T1000 (cell line): ENCODE data around the gene PLD2.
"Not testable (repeated sequence)": the region's sequence is repeated elsewhere in the genome, so short reads cannot be mapped to it uniquely, and the experiment has no call there.

Source experiments
- DNase-seq: peaks from one replicate; lab custom pipeline; 2025; ENCODE audit warnings: mixed read lengths; lab: John Stamatoyannopoulos, UW

Gene PLD2

GRCh38 chr17:4836221-4836620 is 29.3 kb downstream of the PLD2 start:
- no peak for DNase-seq

DNA sequence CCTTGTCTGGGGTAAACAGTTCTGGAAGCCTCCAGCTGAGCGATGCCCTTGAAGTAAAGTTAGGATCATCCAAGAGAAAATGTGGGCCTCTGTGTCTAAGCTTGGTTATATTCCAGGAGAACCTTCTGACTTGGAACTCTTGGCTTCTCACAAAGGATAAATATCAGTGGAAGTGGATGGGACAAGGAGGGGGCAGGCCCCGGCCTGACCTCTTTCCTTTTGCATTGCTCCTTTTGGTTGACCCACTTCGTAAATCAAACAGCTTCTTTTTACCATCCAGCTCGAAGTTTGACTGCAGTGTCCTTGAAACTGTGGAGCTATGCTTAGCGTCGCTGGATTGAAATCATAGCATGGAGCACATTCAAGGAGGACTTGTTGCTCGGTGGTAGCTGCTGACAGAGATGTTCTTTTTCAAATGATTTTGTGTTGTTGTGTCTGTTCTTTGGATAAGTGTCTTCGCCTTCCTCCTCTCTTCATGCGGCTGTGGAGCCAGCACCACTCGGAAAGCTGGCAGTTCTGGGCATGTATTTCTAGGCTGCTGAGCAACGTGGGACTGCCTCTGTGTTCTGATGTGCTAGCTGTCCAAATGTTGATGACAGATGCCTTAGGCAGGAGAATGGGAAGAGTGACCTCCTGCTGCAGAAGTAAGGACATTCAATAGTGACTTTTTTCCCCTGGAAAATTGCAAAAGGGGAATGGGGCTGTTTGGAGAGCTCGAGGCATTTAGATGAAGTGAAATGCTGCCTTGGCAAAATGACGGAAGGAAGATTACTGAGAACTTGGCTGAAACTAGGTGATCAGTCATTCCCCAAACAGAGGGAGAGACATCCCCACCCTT is 30.7 kb downstream of the PLD2 start:
- no peak for DNase-seq

DNA sequence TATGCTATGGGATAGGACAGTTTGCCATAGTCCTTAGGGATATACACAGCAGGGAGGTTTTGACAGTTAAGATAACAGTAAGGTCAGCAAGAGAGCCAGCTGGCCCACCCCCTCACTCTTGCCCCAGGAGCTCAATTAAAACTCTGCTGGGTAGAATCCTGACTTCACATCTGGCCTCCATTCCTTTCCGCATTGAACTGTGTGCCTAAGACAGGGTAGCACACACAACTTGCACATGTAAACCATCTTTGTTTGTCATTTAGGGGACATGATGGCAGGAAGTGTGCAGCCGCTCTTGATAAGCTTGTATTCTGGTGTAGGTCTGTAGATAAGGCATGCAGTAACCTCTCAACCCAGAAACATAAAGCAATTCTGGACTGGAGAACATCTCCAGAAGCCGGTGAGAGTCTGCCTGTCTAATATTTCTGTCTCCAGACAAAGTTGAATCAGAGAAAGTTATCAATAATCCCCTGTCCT is 31.4 kb downstream of the PLD2 start:
- no peak for DNase-seq

- no peak for DNase-seq
These were observed 32.3 kb downstream of the PLD2 start for GRCh38 chr17:4839221-4839620.

DNA sequence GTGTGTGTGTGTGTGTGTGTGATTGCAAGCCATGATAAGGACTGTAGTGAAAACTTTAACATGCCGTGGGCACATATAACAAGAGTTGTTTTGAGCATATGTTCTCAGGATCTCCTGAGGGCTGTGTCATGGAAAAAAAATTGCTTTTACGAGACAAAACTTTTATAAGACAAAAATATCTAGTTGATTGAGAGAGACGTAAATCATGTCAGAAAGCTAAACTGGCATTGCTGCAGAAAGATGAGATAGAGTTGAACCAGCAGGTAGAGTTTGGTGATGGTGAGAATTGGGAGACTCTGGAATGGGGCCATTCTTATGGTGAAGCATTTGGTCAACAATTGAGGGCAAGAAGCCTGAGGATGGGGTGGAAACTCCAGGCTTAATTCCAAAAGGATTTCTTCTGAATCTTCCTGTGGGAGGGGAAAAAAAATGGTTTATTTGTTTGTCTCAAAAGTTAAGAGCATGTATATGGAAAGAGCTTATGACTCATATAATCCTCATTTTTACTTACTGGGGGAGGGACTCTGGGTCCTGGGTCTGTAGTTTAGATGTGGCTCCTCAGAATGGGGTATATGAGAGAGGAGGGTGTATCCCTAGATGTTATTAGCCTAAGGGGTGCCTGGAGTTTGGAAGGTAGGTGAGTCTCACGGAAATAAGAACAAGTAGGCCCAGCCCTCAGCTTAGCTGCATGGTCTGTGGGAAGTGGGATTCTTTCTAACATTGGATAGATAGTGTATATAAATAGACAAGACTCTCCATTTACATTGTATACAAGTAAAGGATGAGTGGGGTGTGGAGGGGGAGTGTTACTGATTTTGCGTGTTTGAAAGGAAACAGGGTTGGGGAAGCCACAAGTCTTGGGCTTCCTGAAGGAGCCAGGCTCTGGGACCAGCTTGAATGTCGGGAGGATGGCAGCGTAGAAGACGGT is 33.3 kb downstream of the PLD2 start:
- DNase-seq: no peak

DNA sequence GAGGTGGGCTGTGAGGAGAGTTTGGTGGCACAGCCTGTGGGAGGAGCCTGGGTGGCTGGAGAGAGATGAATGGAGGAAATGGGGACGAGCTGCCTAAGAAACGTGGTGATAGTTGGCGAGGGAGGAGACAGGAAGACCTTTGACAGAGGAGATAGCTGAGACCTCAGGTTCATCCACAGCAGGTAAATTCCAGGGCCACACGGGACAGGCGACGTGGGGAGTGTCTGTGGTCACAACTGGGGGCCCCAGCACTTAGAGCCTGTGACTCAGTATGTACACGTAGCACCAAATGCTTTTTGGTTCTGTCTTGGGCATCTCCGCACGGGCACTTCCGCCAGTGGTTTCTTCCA is 33.9 kb downstream of the PLD2 start:
- no peak for DNase-seq

DNA sequence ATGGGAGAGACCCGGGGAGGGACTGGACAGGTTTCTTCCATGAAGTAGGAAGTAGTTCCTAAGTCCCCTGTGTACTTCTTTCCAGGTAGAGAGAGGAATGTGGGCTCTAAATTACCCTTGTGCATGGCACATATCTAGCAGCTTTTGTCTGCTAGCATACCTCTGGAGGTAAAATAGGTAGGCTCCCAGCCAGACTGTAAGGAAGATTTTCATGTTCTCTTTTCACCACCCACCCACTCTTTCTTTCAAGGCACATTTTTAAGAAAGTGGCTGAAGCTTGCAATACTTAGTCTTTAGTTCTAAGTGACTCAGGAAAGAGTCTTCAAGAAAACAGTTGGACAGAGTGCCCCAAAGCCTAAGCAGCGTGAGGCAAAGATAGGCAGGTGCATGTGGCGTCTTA is 35.4 kb downstream of the PLD2 start:
- no peak for DNase-seq

GRCh38 chr17:4843321-4844000 is 36.5 kb downstream of the PLD2 start:
- no peak for DNase-seq

DNA sequence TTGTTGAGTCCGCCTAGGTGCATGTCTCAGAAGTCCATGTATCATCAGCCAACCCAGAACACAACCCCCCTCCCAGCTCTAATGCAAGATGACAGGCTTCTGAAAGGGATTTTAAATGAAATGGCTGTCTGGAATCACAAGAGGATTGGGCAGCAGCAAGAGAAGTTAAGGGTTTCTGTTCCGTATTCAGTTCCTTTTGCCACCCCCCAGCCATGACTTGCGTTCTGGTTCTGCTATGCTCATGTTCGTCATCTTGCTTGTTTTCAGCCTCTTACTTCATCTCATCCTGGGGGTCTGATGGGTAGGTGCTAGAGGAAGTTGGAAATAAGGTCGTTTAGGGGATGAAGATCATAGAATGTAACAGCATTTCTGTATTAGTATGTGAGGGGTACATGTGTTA is 38.2 kb downstream of the PLD2 start:
- DNase-seq: no peak

GRCh38 chr17:4846635-4847390 is 39.9 kb downstream of the PLD2 start:
- no peak for DNase-seq

- no peak for DNase-seq
These were observed 42.1 kb downstream of the PLD2 start for GRCh38 chr17:4849011-4849536.

DNA sequence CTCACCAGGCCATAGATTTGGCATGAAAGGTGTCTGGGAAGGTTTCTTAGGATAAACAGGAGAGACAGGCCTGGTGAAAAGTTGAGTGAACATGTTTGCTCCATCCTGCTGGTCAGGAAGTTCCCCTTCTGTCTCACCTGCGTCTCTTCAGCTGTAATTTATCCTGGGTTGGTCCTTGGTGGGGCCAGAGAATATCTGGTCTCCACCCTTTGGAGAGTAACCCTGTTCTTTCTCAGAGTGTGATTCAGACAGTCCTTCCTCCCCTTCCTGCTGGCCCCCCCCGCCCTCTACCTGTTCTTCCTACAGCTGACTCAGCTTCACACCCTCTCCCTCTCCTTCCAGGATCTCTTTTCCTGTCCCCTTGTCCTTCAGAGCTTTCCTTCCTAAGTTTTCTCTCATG is 43.3 kb downstream of the PLD2 start:
- no peak for DNase-seq

- no peak for DNase-seq
These were observed 44.1 kb downstream of the PLD2 start for GRCh38 chr17:4851084-4851483.

DNA sequence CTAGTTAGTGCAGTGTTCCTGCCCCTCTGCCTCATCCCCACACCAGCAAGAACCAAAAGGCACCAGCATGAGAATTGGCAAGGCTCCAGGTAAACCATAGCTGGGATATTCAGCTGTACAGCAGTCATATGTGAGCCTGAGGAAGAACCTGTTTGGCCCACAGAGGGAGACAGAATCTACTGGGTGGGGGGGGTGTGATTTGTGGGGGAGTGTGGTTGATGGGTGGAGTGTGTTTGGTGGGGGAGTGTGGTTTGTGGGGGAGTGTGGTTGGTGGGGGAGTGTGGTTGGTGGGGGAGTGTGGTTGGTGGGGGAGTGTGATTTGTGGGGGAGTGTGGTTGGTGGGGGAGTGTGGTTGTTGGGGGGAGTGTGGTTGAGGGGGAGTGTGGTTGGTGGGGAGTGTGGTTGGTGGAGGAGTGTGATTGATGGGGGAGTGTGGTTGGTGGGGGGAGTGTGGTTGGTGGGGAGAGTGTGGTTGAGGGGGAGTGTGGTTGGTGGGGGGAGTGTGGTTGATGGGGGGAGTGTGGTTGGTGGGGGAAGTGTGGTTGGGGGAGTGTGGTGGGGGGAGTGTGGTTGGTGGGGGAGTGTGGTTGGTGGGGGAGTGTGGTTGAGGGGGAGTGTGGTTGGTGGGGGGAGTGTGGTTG is 45.7 kb downstream of the PLD2 start:
- no peak for DNase-seq

DNA sequence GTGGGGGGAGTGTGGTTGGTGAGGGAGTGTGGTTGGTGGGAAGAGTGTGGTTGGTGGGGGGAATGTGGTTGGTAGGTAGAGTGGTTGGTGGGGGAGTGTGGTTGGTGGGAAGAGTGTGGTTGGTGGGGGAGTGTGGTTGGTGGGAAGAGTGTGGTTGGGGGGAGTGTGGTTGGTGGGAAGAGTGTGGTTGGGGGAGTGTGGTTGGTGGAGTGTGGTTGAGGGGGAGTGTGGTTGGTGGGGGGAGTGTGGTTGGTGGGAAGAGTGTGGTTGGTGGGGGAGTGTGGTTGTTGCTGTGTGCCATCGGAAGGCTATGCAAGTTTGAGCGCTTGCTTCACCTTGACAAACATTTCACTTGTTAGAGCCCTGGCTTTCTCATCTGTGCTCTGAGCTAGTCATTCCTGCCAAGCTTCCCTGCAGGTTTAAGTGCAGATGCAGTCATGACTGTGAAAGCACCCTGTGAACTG is 46.3 kb downstream of the PLD2 start:
- DNase-seq: no peak

DNA sequence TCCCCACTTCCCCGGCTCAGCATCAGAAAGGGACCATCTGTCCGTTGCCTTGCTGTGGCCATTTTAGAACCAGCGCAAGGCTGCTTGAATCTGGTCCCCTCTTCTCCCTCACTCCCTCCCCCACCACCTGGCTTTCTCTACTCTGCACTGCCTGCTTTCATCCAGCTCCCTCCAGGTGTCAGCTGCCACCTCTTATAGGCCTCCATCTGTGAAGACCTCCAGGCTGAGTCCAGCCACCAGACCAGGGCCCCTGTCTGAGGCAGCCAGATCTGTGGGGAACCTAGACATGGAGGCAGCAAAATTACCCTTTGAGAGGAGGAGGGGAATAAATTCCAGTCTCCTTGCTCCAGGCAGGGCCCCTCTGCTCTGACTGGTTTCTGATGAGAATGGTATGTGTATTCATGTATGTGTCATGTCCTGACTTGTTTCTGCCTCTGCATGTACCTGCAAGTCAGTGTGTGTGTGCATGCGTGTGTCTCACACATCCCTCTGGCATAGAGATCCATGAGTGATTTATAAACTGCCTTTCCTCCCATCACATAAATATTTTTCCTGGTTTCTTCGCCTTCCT is 47.2 kb downstream of the PLD2 start:
- no peak for DNase-seq

- DNase-seq: no peak
These were observed 49.5 kb downstream of the PLD2 start for GRCh38 chr17:4856271-4856936.

GRCh38 chr17:4856937-4857314 is 50.0 kb downstream of the PLD2 start:
- no peak for DNase-seq

GRCh38 chr17:4857347-4857746 is 50.4 kb downstream of the PLD2 start:
- DNase-seq: not testable (repeated sequence)
